Suppressor macrophage (primary cell): ENCODE data around the gene RNU5B-1.
"Not testable (repeated sequence)": the region's sequence is repeated elsewhere in the genome, so short reads cannot be mapped to it uniquely, and the experiment has no call there.

Experiments used
- DNase-seq, 4 experiments: peaks; one replicate each; pipeline ENCODE4 v3.0.0-alpha.2; 2020 to 2022

Gene RNU5B-1

GRCh38 chr15:65344214-65344913 is 39.9 kb downstream of the RNU5B-1 start:
- DNase-seq, result no peak

- no peak for DNase-seq
Observed at GRCh38 chr15:65344914-65345275, 40.4 kb downstream of the RNU5B-1 start.

GRCh38 chr15:65346856-65347598 is 42.5 kb downstream of the RNU5B-1 start:
- DNase-seq, result no peak

GRCh38 chr15:65347756-65348155 is 43.3 kb downstream of the RNU5B-1 start:
- not testable (repeated sequence) for DNase-seq

- no peak for DNase-seq
Observed at GRCh38 chr15:65349338-65349737, 44.9 kb downstream of the RNU5B-1 start.

- not testable (repeated sequence) for DNase-seq
Observed at GRCh38 chr15:65351972-65352371, 47.5 kb downstream of the RNU5B-1 start.
